ENCODE data around the gene MAP1B. TPM values are rescaled to one million over a fixed set of nuclear protein-coding genes. Genes with fewer than 3 reads are reported as not detected.

Gene MAP1B
- polyA plus RNA-seq, 2 of the 4 experiments (the other 2 are of a cell fraction) = 40.2 to 73.0 TPM

GRCh38 chr5:72213482-72213881, 106.2 kb downstream of the MAP1B start:
- no peaks in the 10 kb centered on the region for H3K9me3 ChIP-seq
- no peak for ATAC-seq
- H3K4me2 ChIP-seq = no peak overlapping the region
- H3K27ac ChIP-seq = no peak overlapping the region
- no peak for DNase-seq (ENCODE audit: low read depth in 1 of 2, low spot score in 1 of 2)
- ChIA-PET CTCF (interaction anchor here (1.0 to 1.5 kb wide), 4 partner anchors 9 to 430 kb away, joined by 3 to 6 read pairs (median 4); no protein-coding TSS in a partner anchor), POLR2A (no interaction called here)
- H3K4me3 ChIP-seq = no peak overlapping the region
- peaks cover 27% of the 10 kb centered on the region for H3K4me1 ChIP-seq
- no peak for FAIRE-seq
- WGBS (ENCODE audit: missing lambda C conversion rate) = 96% methylated on average over 4 of the region's 4 CpGs
- TF ChIP-seq FOSB (CRISPR knock-in tag; IDR thresholded peaks at IDR 0.05) (no peak), PHF8 (IDR thresholded peaks at IDR 0.05; ENCODE audit: borderline replicate concordance, low read depth) (no peak), HOXB5 (CRISPR knock-in tag; IDR thresholded peaks at IDR 0.05) (no peak), POLR2AphosphoS2 (conservative IDR thresholded peaks at IDR 0.05; ENCODE audit: low read length) (no peak), KDM1A (IDR thresholded peaks at IDR 0.05; ENCODE audit: low read depth) (no peak), EHMT2 (IDR thresholded peaks at IDR 0.05; ENCODE audit: low read depth) (no peak), ATOH8 (CRISPR knock-in tag; IDR thresholded peaks at IDR 0.05; ENCODE audit: low read depth) (no peak), FOXS1 (CRISPR knock-in tag; IDR thresholded peaks at IDR 0.05) (no peak), CEBPB (IDR thresholded peaks at IDR 0.05) (no peak), NPAS2 (CRISPR knock-in tag; IDR thresholded peaks at IDR 0.05; ENCODE audit: borderline replicate concordance) (no peak), TFCP2L1 (CRISPR knock-in tag; IDR thresholded peaks at IDR 0.05) (no peak), GATA3 (IDR thresholded peaks at IDR 0.05; ENCODE audit: borderline replicate concordance) (no peak), TP53 (CRISPR knock-in tag; IDR thresholded peaks at IDR 0.05) (no peak), CHD4 (IDR thresholded peaks at IDR 0.05; ENCODE audit: borderline replicate concordance) (no peak)
- TF ChIP-seq, protein P1, sequence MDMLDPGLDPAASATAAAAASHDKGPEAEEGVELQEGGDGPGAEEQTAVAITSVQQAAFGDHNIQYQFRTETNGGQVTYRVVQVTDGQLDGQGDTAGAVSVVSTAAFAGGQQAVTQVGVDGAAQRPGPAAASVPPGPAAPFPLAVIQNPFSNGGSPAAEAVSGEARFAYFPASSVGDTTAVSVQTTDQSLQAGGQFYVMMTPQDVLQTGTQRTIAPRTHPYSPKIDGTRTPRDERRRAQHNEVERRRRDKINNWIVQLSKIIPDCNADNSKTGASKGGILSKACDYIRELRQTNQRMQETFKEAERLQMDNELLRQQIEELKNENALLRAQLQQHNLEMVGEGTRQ (IDR thresholded peaks at IDR 0.05) = no peak

- ChIA-PET POLR2A (no interaction called here), CTCF (interaction anchor here (1.0 to 1.5 kb wide), 4 partner anchors 11 to 431 kb away, joined by 3 to 4 read pairs (median 3); no protein-coding TSS in a partner anchor)
- Histone ChIP-seq H3K4me2 (no peak overlapping the region), H3K9me3 (no peaks in the 10 kb centered on the region), H3K4me3 (no peak overlapping the region), H3K27ac (no peak overlapping the region), H3K4me1 (peaks cover 27% of the 10 kb centered on the region)
- FAIRE-seq (no peak), DNase-seq (ENCODE audit: low read depth in 1 of 2, low spot score in 1 of 2) (no peak), ATAC-seq (no peak; a peak in 1 of 6 replicates)
- TF ChIP-seq HOXB5 (CRISPR knock-in tag; IDR thresholded peaks at IDR 0.05) (no peak), MAZ (IDR thresholded peaks at IDR 0.05; ENCODE audit: borderline replicate concordance, low read depth, low read length) (no peak)
- 85% methylated on average over 4 of the region's 4 CpGs for WGBS (ENCODE audit: missing lambda C conversion rate)
These were observed 106.9 kb downstream of the MAP1B start for GRCh38 chr5:72214168-72214567.

DNA sequence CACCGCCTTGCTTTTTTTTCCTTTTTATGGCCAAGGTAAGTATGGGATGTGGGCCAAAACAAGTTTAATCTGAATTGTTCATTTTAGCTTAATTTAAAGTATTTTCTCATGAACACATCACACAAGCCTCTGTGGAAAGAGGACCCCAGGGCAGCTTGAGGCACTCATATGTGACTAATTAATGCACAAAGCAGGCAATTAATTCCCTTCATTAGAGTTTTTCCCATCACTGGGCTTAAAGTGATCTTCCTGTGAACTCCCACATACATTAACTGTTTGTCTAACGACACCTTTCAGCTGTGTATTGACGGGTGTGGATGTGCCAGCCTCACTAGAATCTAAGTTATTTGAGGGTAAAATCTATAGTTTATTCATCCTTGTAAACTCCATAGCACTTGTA, 109.5 kb downstream of the MAP1B start:
- no peak for TF ChIP-seq EP300 (IDR thresholded peaks at IDR 0.05)
- TF ChIP-seq JUNB (IDR thresholded peaks at IDR 0.05) = no peak
- TF ChIP-seq CBX2 (IDR thresholded peaks at IDR 0.05; ENCODE audit: borderline replicate concordance, low read depth) = no peak
- no peak for TF ChIP-seq MAZ (IDR thresholded peaks at IDR 0.05; ENCODE audit: borderline replicate concordance, low read depth, low read length)
- H3K4me3 ChIP-seq = no peak overlapping the region
- ChIA-PET POLR2A (no interaction called here), CTCF (interaction anchor here (1.2 to 1.5 kb wide), 4 partner anchors 8 to 434 kb away, joined by 3 to 6 read pairs (median 4); no protein-coding TSS in a partner anchor)
- no peaks in the 10 kb centered on the region for H3K9me3 ChIP-seq
- WGBS (ENCODE audit: missing lambda C conversion rate) = 95% methylated on average over 3 of the region's 3 CpGs
- no peak for DNase-seq (ENCODE audit: low read depth in 1 of 2, low spot score in 1 of 2)
- no peak overlapping the region for H3K27ac ChIP-seq
- peaks cover 3% of the 10 kb centered on the region; the same call in 1 of the 3 replicates for H3K4me1 ChIP-seq
- no peak for FAIRE-seq
- no peak for ATAC-seq
- no peak overlapping the region for H3K4me2 ChIP-seq

- POLR2A ChIA-PET = interaction anchor here (0.6 kb wide), 1 partner anchor 85 kb away, joined by 3 read pairs; no protein-coding TSS in a partner anchor
- Histone ChIP-seq H3K4me3 (no peak overlapping the region), H3K27ac (no peak overlapping the region), H3K4me2 (no peak overlapping the region), H3K4me1 (no peaks in the 10 kb centered on the region), H3K9me3 (no peaks in the 10 kb centered on the region)
- CTCF ChIA-PET = interaction anchor here (0.7 to 1.6 kb wide), 4 partner anchors 13 to 24 kb away, joined by 3 to 5 read pairs (median 4); no protein-coding TSS in a partner anchor
- no peak for TF ChIP-seq FOXS1 (CRISPR knock-in tag; IDR thresholded peaks at IDR 0.05)
- TF ChIP-seq RFX5 (IDR thresholded peaks at IDR 0.05) = no peak
- TF ChIP-seq RARB (CRISPR knock-in tag; IDR thresholded peaks at IDR 0.05) = no peak
- peak; percentile 53 for TF ChIP-seq MAFK (IDR thresholded peaks at IDR 0.05; ENCODE audit: partially characterized antibody)
- TF ChIP-seq, protein P2, sequence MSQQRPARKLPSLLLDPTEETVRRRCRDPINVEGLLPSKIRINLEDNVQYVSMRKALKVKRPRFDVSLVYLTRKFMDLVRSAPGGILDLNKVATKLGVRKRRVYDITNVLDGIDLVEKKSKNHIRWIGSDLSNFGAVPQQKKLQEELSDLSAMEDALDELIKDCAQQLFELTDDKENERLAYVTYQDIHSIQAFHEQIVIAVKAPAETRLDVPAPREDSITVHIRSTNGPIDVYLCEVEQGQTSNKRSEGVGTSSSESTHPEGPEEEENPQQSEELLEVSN (IDR thresholded peaks at IDR 0.05; ENCODE audit: borderline replicate concordance, low read depth) = no peak
- TF ChIP-seq FOSL2 (IDR thresholded peaks at IDR 0.05) = no peak
- no peak for TF ChIP-seq FOSL2 (CRISPR knock-in tag; IDR thresholded peaks at IDR 0.05)
- TF ChIP-seq, protein P1 (IDR thresholded peaks at IDR 0.05) = no peak
- TF ChIP-seq GATA3 (IDR thresholded peaks at IDR 0.05; ENCODE audit: borderline replicate concordance) = no peak
- no peak for DNase-seq (ENCODE audit: low read depth in 1 of 2, low spot score in 1 of 2)
- no peak for FAIRE-seq
- ATAC-seq = no peak
- WGBS (ENCODE audit: missing lambda C conversion rate) = 92% methylated on average over 1 of the region's 1 CpG
These were observed 113.8 kb downstream of the MAP1B start for GRCh38 chr5:72221099-72221498.
